Endothelial cell of umbilical vein (primary cell): Measurements from ENCODE around the gene VWA1.

Source experiments
- MAX ChIP-seq: IDR thresholded peaks from 2 replicates; pipeline ENCODE4 v1.6.1; 2011; ENCODE audit not compliant: insufficient read depth, insufficient read length
- POLR2A ChIP-seq: IDR thresholded peaks from 2 replicates; pipeline ENCODE4 v1.6.1; 2012; ENCODE audit warnings: low read depth, mild to moderate bottlenecking, control low read depth, low read length

GRCh38 chr1:1430992-1431844 is 4.3 kb upstream of the VWA1 start:
- TF ChIP-seq MAX = no peak
- TF ChIP-seq POLR2A = no peak
